Smooth muscle cell of the brain vasculature (primary cell): ENCODE results near the gene DISC1.
A peak's percentile ranks its signal among the peaks of the same experiment; 100 is the strongest.

ENCODE experiments used
- DNase-seq: peaks from one replicate; pipeline ENCODE4 v3.0.0-alpha.2; 2012; ENCODE audit warnings: low read depth, low spot score

The DISC1 gene

GRCh38 chr1:231990388-231990787, 363.8 kb downstream of the DISC1 start:
- DNase-seq = no peak

GRCh38 chr1:231991231-231991630, 364.6 kb downstream of the DISC1 start:
- no peak for DNase-seq

GRCh38 chr1:231993968-231994455, 367.4 kb downstream of the DISC1 start:
- DNase-seq = no peak

GRCh38 chr1:231998791-231999190, 372.2 kb downstream of the DISC1 start:
- no peak for DNase-seq

- DNase-seq = no peak
Observed at GRCh38 chr1:232005300-232005699, 378.7 kb downstream of the DISC1 start.

GRCh38 chr1:232009741-232010140, 383.2 kb downstream of the DISC1 start:
- DNase-seq = no peak

GRCh38 chr1:232011961-232012360, 385.4 kb downstream of the DISC1 start:
- no peak for DNase-seq

GRCh38 chr1:232012773-232013386, 386.3 kb downstream of the DISC1 start:
- no peak for DNase-seq

GRCh38 chr1:232014941-232015340, 388.4 kb downstream of the DISC1 start:
- no peak for DNase-seq

GRCh38 chr1:232016616-232017015, 390.0 kb downstream of the DISC1 start:
- DNase-seq = no peak

GRCh38 chr1:232017057-232017456, 390.5 kb downstream of the DISC1 start:
- DNase-seq = no peak

GRCh38 chr1:232017759-232018158, 391.2 kb downstream of the DISC1 start:
- no peak for DNase-seq

- no peak for DNase-seq
Observed at GRCh38 chr1:232018231-232019025, 391.8 kb downstream of the DISC1 start.

GRCh38 chr1:232019026-232019340, 392.4 kb downstream of the DISC1 start:
- DNase-seq = no peak

GRCh38 chr1:232020352-232020751, 393.8 kb downstream of the DISC1 start:
- DNase-seq = no peak

GRCh38 chr1:232029315-232029714, 402.7 kb downstream of the DISC1 start:
- DNase-seq = no peak

GRCh38 chr1:232031156-232031555, 404.6 kb downstream of the DISC1 start:
- no peak for DNase-seq

- DNase-seq = no peak
Observed at GRCh38 chr1:232033285-232033684, 406.7 kb downstream of the DISC1 start.

- DNase-seq = no peak
Observed at GRCh38 chr1:232034556-232034955, 408.0 kb downstream of the DISC1 start.

- no peak for DNase-seq
Observed at GRCh38 chr1:232036181-232036933, 409.8 kb downstream of the DISC1 start.

- DNase-seq = peak; percentile 6
Observed at GRCh38 chr1:232037774-232038388, 411.3 kb downstream of the DISC1 start.
